ENCODE measurements around the gene BPIFB4. TPM values are rescaled to one million over a fixed set of nuclear protein-coding genes. Genes with fewer than 3 reads are reported as not detected.
A peak's percentile ranks its signal among the peaks of the same experiment; 100 is the strongest.

BPIFB4 gene
- polyA plus RNA-seq, 6 donors from 2014 or later: not detected

DNA sequence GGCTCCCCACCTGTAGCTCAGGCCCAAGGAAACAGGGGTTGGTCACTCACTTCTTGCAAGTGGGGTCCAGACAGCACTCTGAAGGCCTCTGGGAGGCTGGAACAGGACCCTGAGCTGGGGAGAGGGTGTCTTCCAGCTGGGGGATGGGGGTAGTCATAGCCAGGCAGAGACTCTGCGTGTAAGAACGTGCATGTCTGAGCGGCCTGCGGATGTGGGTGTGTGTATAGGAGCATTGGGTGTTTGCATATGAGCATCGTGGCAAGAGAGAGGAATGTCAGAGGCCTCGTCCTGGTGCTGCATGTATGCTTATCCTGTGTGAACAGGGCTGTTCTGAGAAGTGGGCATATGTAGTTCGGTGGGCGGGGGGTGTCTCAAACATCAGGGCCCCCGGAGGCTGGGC is 13.7 kb upstream of the BPIFB4 start:
- no peak for DNase-seq
- peak overlapping the region in 1 of 6 donors; percentile 65 for H3K27ac Mint-ChIP-seq
- H3K4me1 Mint-ChIP-seq: no peaks in the 10 kb centered on the region
- H3K27me3 Mint-ChIP-seq: peaks cover 0 to 9% (median 3%) of the 10 kb centered on the region in 3 donors
- H3K4me3 Mint-ChIP-seq: no peak overlapping the region
- no peak for ATAC-seq (ENCODE audit: low read depth in 2 of 2)
- H3K9me3 Mint-ChIP-seq: no peaks in the 10 kb centered on the region
- H3K36me3 Mint-ChIP-seq: no peaks in the 10 kb centered on the region

DNA sequence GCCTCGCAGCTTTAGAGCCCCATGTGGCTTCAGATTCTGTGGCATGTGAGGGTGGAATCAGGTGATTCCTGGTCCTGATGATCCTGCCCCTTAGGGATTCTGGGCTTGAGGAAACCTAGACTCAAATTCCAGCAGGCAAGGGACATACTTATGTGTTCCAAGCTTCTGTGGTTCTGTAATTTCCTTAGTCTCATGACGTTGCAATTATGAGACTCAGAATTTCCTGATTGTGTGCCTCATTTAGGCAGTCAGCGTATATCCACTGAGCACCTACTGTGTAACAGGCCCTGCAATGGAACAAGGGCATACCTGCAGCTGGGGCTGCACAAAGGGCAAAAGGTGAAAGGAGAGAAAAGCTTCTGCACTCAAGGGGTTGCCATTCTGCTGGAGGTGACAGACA is 11.6 kb upstream of the BPIFB4 start:
- H3K4me1 Mint-ChIP-seq: no peaks in the 10 kb centered on the region
- no peaks in the 10 kb centered on the region for H3K9me3 Mint-ChIP-seq
- no peak overlapping the region for H3K4me3 Mint-ChIP-seq
- ATAC-seq (ENCODE audit: low read depth in 2 of 2) (no peak), DNase-seq (no peak)
- H3K36me3 Mint-ChIP-seq: no peaks in the 10 kb centered on the region
- peak overlapping the region in 1 of 6 donors; percentile 16 for H3K27ac Mint-ChIP-seq
- peaks cover 0 to 17% (median 3%) of the 10 kb centered on the region in 3 donors for H3K27me3 Mint-ChIP-seq

DNA sequence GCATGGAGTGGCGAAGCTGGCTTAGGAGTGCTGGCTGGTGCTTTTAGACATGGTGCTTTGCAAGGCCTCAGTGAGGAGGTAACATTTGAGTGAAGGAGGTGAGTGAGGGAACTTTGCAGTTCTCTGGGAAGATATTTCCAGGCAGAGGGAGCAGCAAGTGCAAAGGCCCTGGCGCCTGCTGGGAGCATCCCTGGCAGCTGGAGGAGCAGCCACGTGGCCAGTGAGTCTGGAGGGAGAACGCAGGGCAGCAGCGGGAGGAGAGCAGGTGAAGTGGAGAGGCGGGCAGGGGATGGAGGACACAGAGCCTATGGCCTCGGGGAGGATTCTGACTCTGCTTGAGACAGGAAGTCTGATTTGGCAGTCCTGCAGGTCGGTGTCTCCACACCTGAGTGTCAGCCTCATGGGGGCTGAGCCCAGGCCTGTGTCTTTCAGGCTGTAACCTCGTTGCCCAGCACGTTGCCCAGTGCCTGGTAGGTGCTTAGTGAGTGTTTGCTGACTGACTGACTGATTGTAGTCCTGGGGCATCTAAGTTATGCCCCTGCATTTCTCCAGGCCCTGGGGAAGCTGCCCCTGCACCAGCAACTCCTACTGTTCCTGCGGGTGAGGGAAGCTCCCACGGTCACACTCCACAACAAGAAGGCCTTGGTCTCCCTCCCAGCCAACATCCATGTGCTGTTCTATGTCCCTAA is 11.0 kb upstream of the BPIFB4 start:
- Mint-ChIP-seq H3K9me3 (no peaks in the 10 kb centered on the region), H3K4me1 (no peaks in the 10 kb centered on the region), H3K4me3 (no peak overlapping the region), H3K27ac (no peak overlapping the region), H3K36me3 (no peaks in the 10 kb centered on the region), H3K27me3 (peaks cover 0 to 17% (median 3%) of the 10 kb centered on the region in 3 donors)
- no peak for DNase-seq
- no peak for ATAC-seq (ENCODE audit: low read depth in 2 of 2)

DNA sequence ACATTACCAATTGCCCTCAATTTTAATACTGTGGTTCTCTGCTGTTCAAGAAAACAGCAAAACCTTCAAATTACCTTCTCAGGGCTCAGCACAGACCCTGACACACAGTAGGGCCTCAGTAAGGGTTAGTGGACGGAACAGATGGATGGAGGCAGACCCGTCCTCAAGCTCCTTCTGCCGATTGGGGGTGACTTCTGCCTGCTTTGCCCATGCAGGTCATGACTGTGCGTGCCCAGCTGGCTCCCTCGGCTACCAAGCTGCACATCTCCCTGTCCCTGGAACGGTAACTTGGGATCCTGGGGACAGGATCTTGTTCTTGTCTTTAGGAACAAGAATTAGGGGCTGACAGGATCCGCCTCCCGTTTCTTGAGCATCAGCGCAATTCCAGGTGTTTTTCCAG is 9.8 kb upstream of the BPIFB4 start:
- Mint-ChIP-seq H3K27me3 (peaks cover under 1 to 23% (median 3%) of the 10 kb centered on the region in 3 donors), H3K4me1 (no peaks in the 10 kb centered on the region), H3K4me3 (no peak overlapping the region), H3K27ac (no peak overlapping the region), H3K36me3 (no peaks in the 10 kb centered on the region), H3K9me3 (no peaks in the 10 kb centered on the region)
- ATAC-seq (ENCODE audit: low read depth in 2 of 2): no peak
- no peak for DNase-seq

DNA sequence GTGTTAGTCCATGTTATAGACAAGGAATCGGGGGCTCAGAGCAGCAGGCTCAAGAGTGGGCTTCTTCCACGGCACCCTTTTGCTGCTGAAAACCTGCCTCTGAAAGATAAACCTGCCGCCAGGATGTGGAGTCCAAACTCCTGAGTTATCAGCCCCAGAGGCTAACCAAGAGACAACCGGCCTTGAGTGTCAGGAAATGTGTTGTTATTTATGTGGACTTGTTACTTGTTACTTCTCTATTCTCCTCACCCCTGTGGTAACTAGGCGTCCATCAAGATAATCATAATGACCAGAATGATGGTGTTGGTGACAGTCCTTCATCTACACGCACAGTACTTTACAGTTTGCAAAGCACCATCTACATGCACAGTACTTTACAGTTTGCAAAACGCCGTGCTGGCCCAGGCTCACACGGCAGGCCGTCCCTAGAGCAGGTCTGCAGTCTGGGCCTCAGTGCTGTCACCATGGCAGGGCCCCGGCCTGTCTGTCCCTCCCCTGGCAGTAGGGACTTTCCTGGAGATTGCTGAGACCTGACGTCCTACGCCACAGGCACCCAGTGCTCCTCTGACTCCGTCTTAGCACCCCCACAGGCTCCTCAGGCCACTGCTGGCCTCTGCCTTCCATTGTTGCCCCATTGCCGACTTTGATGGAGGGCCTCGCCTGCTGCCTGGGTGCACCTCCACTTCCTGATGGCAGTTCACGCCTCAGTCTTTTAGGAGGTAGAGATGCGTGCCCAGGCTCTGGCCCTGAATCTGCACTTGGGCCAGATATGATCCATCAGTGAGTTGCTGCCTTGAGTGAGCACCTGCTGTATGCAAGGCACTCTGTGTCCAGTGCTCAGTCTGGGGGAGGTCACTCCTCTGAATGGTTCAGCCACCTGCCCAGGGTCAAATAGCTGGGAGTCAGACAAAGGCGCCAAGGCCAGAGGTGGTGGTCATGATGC is 9.1 kb upstream of the BPIFB4 start:
- DNase-seq (no peak), ATAC-seq (ENCODE audit: low read depth in 2 of 2) (no peak)
- Mint-ChIP-seq H3K4me3 (no peak overlapping the region), H3K4me1 (no peaks in the 10 kb centered on the region), H3K27ac (no peak overlapping the region), H3K27me3 (peaks cover under 1 to 30% (median 5%) of the 10 kb centered on the region in 3 donors), H3K36me3 (no peaks in the 10 kb centered on the region), H3K9me3 (no peaks in the 10 kb centered on the region)

DNA sequence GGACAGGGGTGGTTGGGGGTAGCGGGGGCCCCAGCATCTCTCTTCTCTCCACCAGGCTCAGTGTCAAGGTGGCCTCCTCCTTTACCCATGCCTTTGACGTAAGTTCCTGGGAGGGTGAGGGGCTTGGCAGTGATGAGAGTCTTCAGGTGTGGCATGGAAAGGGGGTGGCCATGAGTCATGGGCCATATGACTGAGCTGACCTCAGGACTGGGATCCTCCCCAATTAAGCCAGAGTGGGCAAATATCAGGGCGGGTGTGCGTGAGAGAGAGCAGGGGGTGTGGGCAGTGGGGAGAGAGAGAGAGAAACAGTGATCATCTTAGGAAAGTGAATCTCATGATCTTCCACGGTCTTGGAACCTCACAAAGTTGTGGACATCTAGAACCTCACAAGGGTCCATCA is 8.2 kb upstream of the BPIFB4 start:
- no peak overlapping the region for H3K27ac Mint-ChIP-seq
- H3K9me3 Mint-ChIP-seq: no peaks in the 10 kb centered on the region
- no peaks in the 10 kb centered on the region for H3K4me1 Mint-ChIP-seq
- H3K36me3 Mint-ChIP-seq: no peaks in the 10 kb centered on the region
- ATAC-seq (ENCODE audit: low read depth in 2 of 2): no peak
- no peak overlapping the region for H3K4me3 Mint-ChIP-seq
- no peak for DNase-seq
- peaks cover 0 to 36% (median 11%) of the 10 kb centered on the region in 3 donors for H3K27me3 Mint-ChIP-seq

DNA sequence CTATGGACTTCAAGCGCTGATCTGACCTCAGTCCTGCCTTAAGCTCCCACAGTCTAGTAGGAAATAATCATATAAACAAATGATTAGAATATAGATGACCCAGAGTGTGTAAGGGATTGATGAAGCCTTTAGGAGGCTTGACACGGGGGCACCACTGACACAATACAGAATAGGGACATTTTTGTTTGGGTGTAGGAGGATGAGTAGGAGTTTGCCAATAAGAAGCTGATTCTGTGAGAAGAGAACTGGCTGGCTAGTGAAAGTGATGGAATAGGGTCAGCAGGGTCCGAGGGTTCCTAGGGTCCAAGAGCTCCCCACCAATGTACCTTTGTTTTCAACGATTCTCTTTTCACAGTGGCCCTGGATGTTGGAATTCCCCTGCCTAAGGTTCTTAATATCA is 7.1 kb upstream of the BPIFB4 start:
- H3K4me3 Mint-ChIP-seq: no peak overlapping the region
- H3K9me3 Mint-ChIP-seq: no peaks in the 10 kb centered on the region
- H3K36me3 Mint-ChIP-seq: no peaks in the 10 kb centered on the region
- H3K27me3 Mint-ChIP-seq: peaks cover 0 to 36% (median 11%) of the 10 kb centered on the region in 3 donors
- ATAC-seq (ENCODE audit: low read depth in 2 of 2) (no peak), DNase-seq (no peak)
- H3K27ac Mint-ChIP-seq: no peak overlapping the region
- H3K4me1 Mint-ChIP-seq: no peaks in the 10 kb centered on the region

DNA sequence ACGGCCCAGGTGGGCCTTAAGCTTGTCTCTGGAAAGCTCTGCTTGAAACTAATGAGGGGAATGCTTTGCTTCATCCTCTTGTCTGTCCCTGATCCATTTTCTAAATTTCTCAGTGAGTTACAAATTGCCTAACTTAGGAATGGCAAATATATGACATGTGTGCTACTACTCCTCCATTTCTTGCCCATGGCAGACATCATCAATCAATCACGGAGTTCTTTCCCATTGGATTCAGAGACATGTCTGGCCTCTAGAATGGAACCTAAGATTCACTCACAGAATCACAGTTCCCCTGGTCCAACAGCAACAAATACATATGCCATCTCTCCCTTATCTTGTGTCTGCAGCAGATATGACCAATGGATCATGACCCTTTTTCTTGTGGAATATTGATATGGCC is 6.6 kb upstream of the BPIFB4 start:
- no peak for ATAC-seq (ENCODE audit: low read depth in 2 of 2)
- H3K27me3 Mint-ChIP-seq: peaks cover 0 to 36% (median 13%) of the 10 kb centered on the region in 3 donors
- no peaks in the 10 kb centered on the region for H3K36me3 Mint-ChIP-seq
- no peak overlapping the region for H3K4me3 Mint-ChIP-seq
- no peaks in the 10 kb centered on the region for H3K4me1 Mint-ChIP-seq
- DNase-seq: no peak
- H3K27ac Mint-ChIP-seq: no peak overlapping the region
- H3K9me3 Mint-ChIP-seq: no peaks in the 10 kb centered on the region

DNA sequence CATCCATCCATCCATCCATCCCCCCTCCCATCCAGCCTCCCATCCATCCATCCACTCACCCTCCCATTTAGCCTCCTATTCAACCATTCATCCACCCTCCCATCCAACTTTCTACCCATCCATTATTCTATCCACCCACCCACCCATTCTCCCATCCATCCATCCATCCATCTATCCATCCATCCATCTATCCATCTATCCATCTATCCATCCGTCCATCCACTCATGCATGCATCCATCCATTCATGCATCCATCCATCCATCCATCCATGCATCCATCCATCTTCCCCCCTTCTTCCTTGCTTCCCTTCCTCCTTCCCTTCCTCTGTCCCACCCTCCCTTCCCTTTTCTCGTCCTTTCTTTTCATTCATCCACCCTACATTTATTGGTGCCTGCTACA is 4.8 kb upstream of the BPIFB4 start:
- H3K27me3 Mint-ChIP-seq: peaks cover 0 to 28% (median 18%) of the 10 kb centered on the region in 3 donors
- H3K27ac Mint-ChIP-seq: peak overlapping the region in 1 of 6 donors; percentile 52
- no peaks in the 10 kb centered on the region for H3K9me3 Mint-ChIP-seq
- DNase-seq: no peak
- no peak overlapping the region for H3K4me3 Mint-ChIP-seq
- no peaks in the 10 kb centered on the region for H3K4me1 Mint-ChIP-seq
- ATAC-seq (ENCODE audit: low read depth in 2 of 2): no peak
- no peaks in the 10 kb centered on the region for H3K36me3 Mint-ChIP-seq

DNA sequence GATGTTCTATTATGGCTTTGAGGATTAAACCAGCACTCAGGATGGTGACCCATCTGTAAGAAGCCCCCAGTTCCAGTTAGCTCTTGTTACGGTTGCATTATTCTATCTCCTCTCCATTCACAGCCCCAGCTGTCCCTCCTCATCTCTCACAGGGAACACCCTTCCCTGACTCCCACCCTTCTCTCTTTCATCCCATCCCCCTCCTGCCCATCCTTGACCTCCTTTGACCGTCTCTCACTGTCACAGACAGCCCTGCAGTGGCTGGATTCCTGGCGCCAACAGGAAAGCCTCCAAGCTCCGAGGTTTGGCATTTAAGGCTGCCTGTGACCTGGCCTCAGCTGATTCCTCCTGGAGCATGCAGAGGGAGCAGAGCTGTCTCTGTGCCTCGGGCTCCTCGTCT is 4.2 kb upstream of the BPIFB4 start:
- Mint-ChIP-seq H3K4me1 (no peaks in the 10 kb centered on the region), H3K9me3 (no peaks in the 10 kb centered on the region), H3K36me3 (no peaks in the 10 kb centered on the region), H3K27ac (peak overlapping the region in 1 of 6 donors; percentile 78), H3K27me3 (peaks cover 0 to 30% (median 18%) of the 10 kb centered on the region in 3 donors), H3K4me3 (peak overlapping the region in 1 of 8 donors; percentile 54)
- ATAC-seq (ENCODE audit: low read depth in 2 of 2): no peak
- no peak for DNase-seq

DNA sequence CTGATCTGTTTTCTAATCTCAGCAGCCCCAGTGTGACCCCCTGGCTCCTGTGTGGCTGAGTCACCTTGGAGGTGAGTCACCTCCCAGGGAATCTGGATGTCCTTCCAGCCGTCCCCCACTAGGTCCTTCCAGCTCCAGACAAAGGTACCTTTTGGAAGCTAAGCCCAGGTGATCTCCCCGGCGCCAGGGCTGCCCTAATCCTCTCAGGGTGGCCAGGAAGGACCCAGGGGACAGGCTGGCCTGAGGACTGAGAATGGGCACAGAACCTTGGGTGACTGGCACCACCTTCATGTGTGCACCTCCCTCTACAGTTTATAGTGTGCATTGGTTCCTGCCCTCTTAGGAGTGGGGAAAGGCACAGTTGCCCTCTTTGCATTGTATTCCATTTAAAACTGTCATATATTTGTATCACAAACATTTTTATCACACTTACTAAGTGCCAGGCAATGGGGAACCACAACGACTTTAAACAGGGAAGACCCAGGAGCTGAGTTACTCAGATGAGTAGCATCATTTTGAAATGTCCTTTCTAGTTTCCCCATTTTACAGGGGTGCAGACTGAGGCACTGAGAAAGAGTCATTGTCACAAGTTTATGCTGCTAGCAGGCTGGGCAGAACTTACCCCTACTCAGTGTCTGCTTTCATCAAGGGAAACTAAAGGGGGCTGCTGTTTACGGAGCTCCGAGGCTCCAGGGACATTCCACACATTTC is 2.6 kb upstream of the BPIFB4 start:
- Mint-ChIP-seq H3K4me1 (no peaks in the 10 kb centered on the region), H3K27ac (no peak overlapping the region), H3K36me3 (no peaks in the 10 kb centered on the region), H3K4me3 (no peak overlapping the region), H3K9me3 (peaks cover 0 to 6% (median 0%) of the 10 kb centered on the region in 7 donors), H3K27me3 (peaks cover 0 to 31% (median 18%) of the 10 kb centered on the region in 3 donors)
- DNase-seq (no peak), ATAC-seq (ENCODE audit: low read depth in 2 of 2) (no peak)

DNA sequence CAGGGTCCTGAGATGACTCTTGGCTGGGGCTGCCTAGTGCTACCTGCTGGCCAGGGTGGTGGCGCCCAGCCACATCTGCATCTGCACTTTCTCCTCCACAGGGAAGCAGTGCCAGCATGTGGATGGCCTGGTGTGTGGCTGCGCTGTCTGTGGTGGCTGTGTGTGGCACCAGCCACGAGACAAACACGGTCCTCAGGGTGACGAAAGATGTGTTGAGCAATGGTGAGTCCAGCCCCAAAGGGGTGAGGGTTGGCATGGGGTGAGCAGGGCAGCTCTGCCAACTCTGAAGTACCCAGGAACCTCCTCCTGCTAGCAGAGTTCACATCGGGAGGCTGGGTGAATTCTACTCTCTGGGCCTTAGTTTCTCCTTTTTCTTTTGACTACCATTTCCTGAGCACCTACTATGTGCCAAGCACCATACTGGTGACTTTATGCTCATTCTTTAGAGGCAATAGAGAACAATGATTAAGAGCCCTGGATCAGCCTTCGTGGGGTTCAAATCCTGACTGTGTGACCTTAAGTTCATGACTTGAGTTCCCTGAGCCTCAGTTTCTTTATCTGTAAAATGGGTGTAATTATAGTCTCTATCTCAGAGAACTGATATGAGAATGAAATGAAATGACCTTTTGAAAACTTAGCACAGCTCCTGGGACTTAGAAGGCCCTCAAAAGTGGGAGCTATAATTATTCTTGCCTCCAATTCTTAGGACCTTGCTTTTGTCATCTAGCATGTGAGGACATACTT is 2.1 kb downstream of the BPIFB4 start:
- Mint-ChIP-seq H3K27me3 (peaks cover 0 to 19% (median 12%) of the 10 kb centered on the region in 3 donors), H3K4me3 (no peak overlapping the region), H3K27ac (no peak overlapping the region), H3K4me1 (no peaks in the 10 kb centered on the region), H3K36me3 (no peaks in the 10 kb centered on the region), H3K9me3 (peaks cover 0 to 6% (median 0%) of the 10 kb centered on the region in 7 donors)
- DNase-seq (no peak), ATAC-seq (ENCODE audit: low read depth in 2 of 2) (no peak)

DNA sequence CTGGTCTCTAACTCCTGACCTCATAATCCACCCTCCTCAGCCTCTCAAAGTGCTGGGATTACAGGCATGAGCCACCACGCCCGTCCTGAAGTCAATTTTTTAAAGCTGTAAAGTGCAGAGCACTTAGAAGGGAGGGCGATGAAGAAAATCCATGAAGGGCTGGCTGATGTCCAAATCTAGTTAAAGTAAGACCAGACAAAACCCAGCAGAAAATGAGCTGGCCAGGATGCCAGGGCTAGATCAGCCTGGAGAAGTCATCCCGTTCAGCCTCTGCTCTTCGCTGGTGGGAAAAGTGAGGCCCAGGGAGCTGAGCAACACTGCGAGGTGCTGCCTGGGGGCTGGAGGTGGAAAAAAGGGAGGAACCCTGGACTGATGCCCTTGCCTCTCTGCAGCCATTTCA is 3.1 kb downstream of the BPIFB4 start:
- Mint-ChIP-seq H3K27ac (no peak overlapping the region), H3K9me3 (peaks cover 0 to 6% (median 0%) of the 10 kb centered on the region in 7 donors), H3K4me1 (no peaks in the 10 kb centered on the region), H3K4me3 (no peak overlapping the region), H3K27me3 (peaks cover 0 to 19% (median 12%) of the 10 kb centered on the region in 3 donors), H3K36me3 (no peaks in the 10 kb centered on the region)
- DNase-seq (no peak), ATAC-seq (ENCODE audit: low read depth in 2 of 2) (no peak)

Data from naive B cell (primary cell).